HL-60 (cell line): Measurements from ENCODE around the gene IGF1.

Source experiments
- DNase-seq, 2 experiments: peaks; one replicate each; pipeline ENCODE4 v3.0.0-alpha.2; 2010 to 2020; ENCODE audit warnings: low read depth in 1 of 2, low spot score in 1 of 2
- H3K27ac ChIP-seq: fragments of 250-450 bp; sonication (Bioruptor Pico); replicated peaks from 2 replicates; pipeline ENCODE4 v1.5.1; 2020; ENCODE audit warnings: mild to moderate bottlenecking, moderate library complexity
- H3K27me3 ChIP-seq: fragments of 250-450 bp; sonication (Bioruptor Pico); 2 replicates; pipeline ENCODE4 v1.5.1; 2021; ENCODE audit warnings: mild to moderate bottlenecking, moderate library complexity; ENCODE audit not compliant: insufficient read depth, poor library complexity, severe bottlenecking
- H3K4me3 ChIP-seq: replicated peaks from 2 replicates; pipeline ENCODE4 v1.5.1; 2011; ENCODE audit warnings: mild to moderate bottlenecking, control low read depth, low read length; ENCODE audit not compliant: insufficient read depth
- CTCF ChIP-seq: IDR thresholded peaks from one replicate; pipeline ENCODE4 v1.5.1; 2011; ENCODE audit warnings: low read length, control low read depth, inconsistent platforms; ENCODE audit not compliant: insufficient read depth
- GABPA ChIP-seq: IDR thresholded peaks from 2 replicates; pipeline ENCODE4 v1.6.1; 2012; ENCODE audit warnings: low read depth
- POLR2AphosphoS5 ChIP-seq: IDR thresholded peaks from 2 replicates; pipeline ENCODE4 v1.6.1; 2012; ENCODE audit warnings: low read depth
- REST ChIP-seq: IDR thresholded peaks from 2 replicates; pipeline ENCODE4 v1.6.1; 2012; ENCODE audit warnings: low read depth; ENCODE audit not compliant: insufficient replicate concordance
- SPI1 ChIP-seq: IDR thresholded peaks from 2 replicates; pipeline ENCODE4 v1.6.1; 2012; ENCODE audit warnings: low read depth, mild to moderate bottlenecking, borderline replicate concordance

IGF1 gene

GRCh38 chr12:102401087-102401486 is 79.3 kb downstream of the IGF1 start:
- Histone ChIP-seq H3K4me3 (no peak overlapping the region), H3K27ac (no peak overlapping the region), H3K27me3 (peaks cover 2% of the 10 kb centered on the region)
- TF ChIP-seq SPI1 (no peak), POLR2AphosphoS5 (no peak), CTCF (no peak), REST (no peak), GABPA (no peak)
- DNase-seq, result no peak

GRCh38 chr12:102399653-102400052 is 80.7 kb downstream of the IGF1 start:
- Histone ChIP-seq H3K4me3 (no peak overlapping the region), H3K27ac (no peak overlapping the region), H3K27me3 (peaks cover 2% of the 10 kb centered on the region)
- no peak for DNase-seq
- TF ChIP-seq GABPA, result no peak
- TF ChIP-seq POLR2AphosphoS5, result no peak
- TF ChIP-seq REST, result no peak
- TF ChIP-seq SPI1, result no peak
- TF ChIP-seq CTCF, result no peak

- Histone ChIP-seq H3K27me3 (peaks cover 2% of the 10 kb centered on the region), H3K27ac (no peak overlapping the region), H3K4me3 (no peak overlapping the region)
- DNase-seq, result no peak
- TF ChIP-seq SPI1 (no peak), REST (no peak), CTCF (no peak), POLR2AphosphoS5 (no peak), GABPA (no peak)
These were observed 84.1 kb downstream of the IGF1 start for GRCh38 chr12:102396276-102396675.
